ENCODE measurements around the gene TMEM50B. TPM values are rescaled to one million over a fixed set of nuclear protein-coding genes. Genes with fewer than 3 reads are reported as not detected.

The TMEM50B gene
- total RNA-seq, 4 donors from 2014 or later: 77.7 to 155 (median 146) TPM

- H3K4me3 ChIP-seq: no peak overlapping the region
- H3K27ac ChIP-seq: no peak overlapping the region
- TF ChIP-seq POLR2A (IDR thresholded peaks at IDR 0.05) (no peak), CTCF (IDR thresholded peaks at IDR 0.05) (no peak), EP300 (IDR thresholded peaks at IDR 0.05) (no peak)
- H3K36me3 ChIP-seq: peaks cover 0 to 57% (median 0%) of the 10 kb centered on the region in 3 donors
- H3K4me1 ChIP-seq: no peaks in the 10 kb centered on the region
- no peak for DNase-seq (ENCODE audit: low spot score in 2 of 2)
- H3K27me3 ChIP-seq: no peaks in the 10 kb centered on the region
- H3K9me3 ChIP-seq: no peaks in the 10 kb centered on the region
- 93 to 94% methylated on average over 5 of the region's 5 CpGs for WGBS, 2 donors
Measured at GRCh38 chr21:33461538-33462250, 18.1 kb downstream of the TMEM50B start.

GRCh38 chr21:33458861-33459260 lies 20.9 kb downstream of the TMEM50B start:
- Histone ChIP-seq H3K27me3 (no peaks in the 10 kb centered on the region), H3K4me3 (no peak overlapping the region), H3K27ac (no peak overlapping the region), H3K9me3 (no peaks in the 10 kb centered on the region), H3K36me3 (peaks cover 0 to 78% (median 0%) of the 10 kb centered on the region in 3 donors), H3K4me1 (no peaks in the 10 kb centered on the region)
- TF ChIP-seq EP300 (IDR thresholded peaks at IDR 0.05) (no peak), POLR2A (IDR thresholded peaks at IDR 0.05) (no peak), CTCF (IDR thresholded peaks at IDR 0.05) (no peak)
- DNase-seq (ENCODE audit: low spot score in 2 of 2): no peak
- 94% methylated on average over 3 of the region's 3 CpGs for WGBS, 2 donors

- DNase-seq (ENCODE audit: low spot score in 2 of 2): no peak
- peaks cover 0 to 88% (median 0%) of the 10 kb centered on the region in 3 donors for H3K36me3 ChIP-seq
- no peak overlapping the region for H3K4me3 ChIP-seq
- H3K4me1 ChIP-seq: no peaks in the 10 kb centered on the region
- H3K9me3 ChIP-seq: no peaks in the 10 kb centered on the region
- no peaks in the 10 kb centered on the region for H3K27me3 ChIP-seq
- TF ChIP-seq POLR2A (IDR thresholded peaks at IDR 0.05): no peak
- no peak for TF ChIP-seq CTCF (IDR thresholded peaks at IDR 0.05)
- no peak for TF ChIP-seq EP300 (IDR thresholded peaks at IDR 0.05)
- WGBS, 2 donors: 73 to 77% methylated on average over 6 of the region's 6 CpGs
- H3K27ac ChIP-seq: no peak overlapping the region
Measured at GRCh38 chr21:33455686-33456446, 23.9 kb downstream of the TMEM50B start.

GRCh38 chr21:33452362-33452761 lies 27.4 kb downstream of the TMEM50B start:
- H3K27me3 ChIP-seq: no peaks in the 10 kb centered on the region
- WGBS, 2 donors: 87 to 88% methylated on average over 3 of the region's 3 CpGs
- H3K4me3 ChIP-seq: no peak overlapping the region
- TF ChIP-seq POLR2A (IDR thresholded peaks at IDR 0.05): no peak
- no peak overlapping the region for H3K27ac ChIP-seq
- no peak for DNase-seq (ENCODE audit: low spot score in 2 of 2)
- no peaks in the 10 kb centered on the region for H3K4me1 ChIP-seq
- no peaks in the 10 kb centered on the region for H3K9me3 ChIP-seq
- peaks cover 0 to 85% (median 2%) of the 10 kb centered on the region in 3 donors for H3K36me3 ChIP-seq

GRCh38 chr21:33451634-33452071 lies 28.1 kb downstream of the TMEM50B start:
- Histone ChIP-seq H3K9me3 (no peaks in the 10 kb centered on the region), H3K4me1 (no peaks in the 10 kb centered on the region), H3K27ac (no peak overlapping the region), H3K27me3 (no peaks in the 10 kb centered on the region), H3K4me3 (no peak overlapping the region), H3K36me3 (peaks cover 0 to 85% (median 2%) of the 10 kb centered on the region in 3 donors)
- no peak for DNase-seq (ENCODE audit: low spot score in 2 of 2)
- WGBS, 2 donors: 71 to 83% methylated on average over 1 of the region's 1 CpG
- TF ChIP-seq CTCF (IDR thresholded peaks at IDR 0.05) (no peak), POLR2A (IDR thresholded peaks at IDR 0.05) (no peak), EP300 (IDR thresholded peaks at IDR 0.05) (no peak)

All from tibial nerve (tissue), 4 donors.